HG02571 (cell line): ENCODE data around the gene GABRD.
"Not testable (repeated sequence)": the region's sequence is repeated elsewhere in the genome, so short reads cannot be mapped to it uniquely, and the experiment has no call there.

Source experiments
- ATAC-seq: cut with Tn5 transposase; IDR thresholded peaks from one replicate; pipeline ENCODE4 v1.9.1; 2021; ENCODE audit warnings: mild to moderate bottlenecking, moderate library complexity; ENCODE audit not compliant: unreplicated experiment

GABRD gene, protein sequence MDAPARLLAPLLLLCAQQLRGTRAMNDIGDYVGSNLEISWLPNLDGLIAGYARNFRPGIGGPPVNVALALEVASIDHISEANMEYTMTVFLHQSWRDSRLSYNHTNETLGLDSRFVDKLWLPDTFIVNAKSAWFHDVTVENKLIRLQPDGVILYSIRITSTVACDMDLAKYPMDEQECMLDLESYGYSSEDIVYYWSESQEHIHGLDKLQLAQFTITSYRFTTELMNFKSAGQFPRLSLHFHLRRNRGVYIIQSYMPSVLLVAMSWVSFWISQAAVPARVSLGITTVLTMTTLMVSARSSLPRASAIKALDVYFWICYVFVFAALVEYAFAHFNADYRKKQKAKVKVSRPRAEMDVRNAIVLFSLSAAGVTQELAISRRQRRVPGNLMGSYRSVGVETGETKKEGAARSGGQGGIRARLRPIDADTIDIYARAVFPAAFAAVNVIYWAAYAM

DNA sequence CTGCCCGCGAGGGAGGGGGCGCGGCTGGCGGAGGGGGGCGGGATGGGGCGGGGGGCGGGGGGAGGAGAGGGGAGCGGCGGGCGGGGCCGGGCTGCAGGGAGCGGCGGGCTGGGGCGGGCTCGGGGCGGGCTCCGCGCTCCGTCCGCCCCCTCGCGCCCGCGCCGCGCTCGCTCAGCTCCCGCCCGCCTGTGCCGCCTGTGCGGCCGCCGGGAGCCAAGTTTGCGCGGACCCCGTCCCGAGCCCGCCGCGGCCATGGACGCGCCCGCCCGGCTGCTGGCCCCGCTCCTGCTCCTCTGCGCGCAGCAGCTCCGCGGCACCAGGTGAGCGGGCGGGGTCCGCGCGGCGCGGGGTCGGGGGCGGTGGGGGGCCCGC, at the start of gene GABRD:
TSS of gene GABRD (plus strand) at position 174 of the 372 bp plus-strand sequence. CDS start at position 253, 79 bp downstream.
- ATAC-seq: no peak

DNA sequence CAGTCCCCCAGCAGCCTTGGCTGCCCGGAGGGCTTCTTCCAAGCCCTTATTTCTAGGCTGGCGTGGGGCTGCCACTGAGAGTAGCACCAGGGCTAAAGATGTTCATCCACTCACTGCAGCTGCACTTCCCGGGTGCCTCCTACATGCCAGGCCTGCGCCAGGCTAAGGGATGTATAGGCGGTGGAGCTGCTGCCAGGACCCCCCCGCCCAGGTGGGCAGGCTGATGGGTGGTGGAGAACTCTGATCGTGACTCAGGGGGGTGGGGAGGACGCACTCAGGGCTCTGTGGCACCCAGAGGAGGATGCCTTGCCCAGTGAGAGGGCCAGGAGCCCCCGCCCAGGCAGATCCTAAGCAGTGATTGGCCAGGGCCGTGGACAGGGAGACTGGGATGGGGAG, 49.6 kb upstream of the GABRD start:
- ATAC-seq: no peak

DNA sequence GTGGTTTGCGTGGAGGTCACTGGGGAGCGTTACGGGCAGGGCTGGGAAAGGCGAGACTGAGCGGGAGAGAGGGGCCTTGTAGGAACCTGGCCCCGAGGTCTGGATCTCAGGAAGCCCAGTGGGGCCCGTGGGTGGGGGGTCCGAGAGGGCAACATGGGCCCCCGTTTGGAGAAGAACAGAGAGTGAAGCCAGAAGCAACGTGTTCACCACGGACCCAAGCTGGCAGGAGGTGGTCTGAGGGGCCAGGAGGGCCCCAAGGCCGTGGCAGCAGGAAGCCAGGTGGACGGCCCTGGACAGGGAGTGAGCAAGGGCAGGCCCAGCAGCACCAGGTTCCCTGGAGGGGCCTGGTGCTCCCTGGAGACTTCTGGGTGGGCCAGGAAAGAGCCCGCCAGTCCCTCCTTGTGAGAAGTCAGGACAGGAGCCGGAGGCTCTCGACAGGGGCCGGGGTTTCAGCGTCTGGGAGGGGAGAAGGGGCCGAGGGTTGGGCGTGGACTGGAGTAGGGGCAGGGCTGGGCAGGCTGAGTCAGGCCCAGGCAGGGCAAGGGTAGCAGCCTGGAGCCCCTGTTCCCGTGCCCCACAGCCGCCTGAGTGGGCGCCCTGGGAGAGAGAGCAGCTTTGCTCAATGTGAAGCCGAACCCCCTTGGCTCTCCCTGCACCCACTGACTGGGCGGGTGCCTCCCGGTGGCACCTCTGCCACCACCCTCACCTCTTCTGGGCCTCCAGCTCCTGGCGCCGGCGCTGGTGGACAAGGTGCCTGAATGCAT, 49.0 kb upstream of the GABRD start:
- no peak for ATAC-seq

- ATAC-seq: no peak
Measured at GRCh38 chr1:1971017-1971416, 48.1 kb upstream of the GABRD start.

DNA sequence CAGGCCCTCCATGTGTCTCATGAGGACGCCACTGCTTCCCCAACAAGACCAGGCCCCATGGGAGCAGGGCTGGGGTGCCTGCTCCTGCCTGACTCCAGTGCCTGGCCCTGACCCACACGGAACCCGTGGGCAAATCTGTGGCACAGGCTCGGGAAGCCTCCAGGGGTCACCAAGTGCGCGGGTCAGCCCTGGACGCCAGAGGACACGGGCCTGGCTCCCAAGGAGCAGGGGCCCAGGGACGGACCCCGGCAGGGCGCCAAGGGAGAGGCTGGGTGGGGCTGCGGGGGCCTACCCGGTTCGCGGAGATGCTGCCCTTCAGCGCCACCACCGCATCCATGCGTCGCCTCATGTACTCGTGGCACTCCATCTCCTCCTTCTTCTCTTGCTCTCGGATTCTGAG, 47.5 kb upstream of the GABRD start:
- ATAC-seq: no peak

DNA sequence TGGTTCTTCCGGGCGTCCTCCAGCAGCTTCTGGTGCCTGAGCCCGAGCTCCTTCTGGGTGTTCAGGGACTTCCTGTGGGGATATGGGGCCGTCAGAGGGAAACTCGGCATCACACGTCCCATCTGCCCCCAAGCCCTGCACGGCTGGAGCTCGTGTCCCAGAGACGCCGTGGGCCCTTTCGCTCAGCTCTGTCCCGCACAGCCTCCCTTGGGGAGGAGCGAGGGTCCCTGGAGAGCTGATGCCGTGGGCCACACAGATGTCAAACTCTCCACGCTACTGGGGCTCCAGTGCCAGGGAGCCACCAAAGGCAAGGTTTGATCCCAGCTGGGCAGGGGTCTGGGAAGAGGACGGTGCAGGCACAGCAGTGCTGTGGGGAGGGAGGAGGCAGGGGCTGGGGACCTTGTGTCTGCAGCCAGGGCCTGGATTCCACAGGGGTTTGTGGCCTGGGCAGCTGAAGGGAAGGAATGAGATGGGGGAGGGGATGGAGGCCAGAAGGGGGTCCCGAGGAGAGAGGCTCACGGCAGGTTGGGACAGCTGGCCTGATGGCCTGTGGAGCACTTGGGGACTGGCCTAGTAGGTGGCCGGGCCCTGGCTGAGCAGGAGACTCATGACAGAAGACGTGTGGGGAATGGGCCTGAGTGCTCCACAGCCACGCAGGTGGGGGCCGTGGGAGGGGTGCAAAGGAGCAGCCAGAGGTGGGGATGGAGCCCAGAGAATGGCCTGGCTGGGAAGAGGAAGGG, 46.0 kb upstream of the GABRD start:
- no peak for ATAC-seq

DNA sequence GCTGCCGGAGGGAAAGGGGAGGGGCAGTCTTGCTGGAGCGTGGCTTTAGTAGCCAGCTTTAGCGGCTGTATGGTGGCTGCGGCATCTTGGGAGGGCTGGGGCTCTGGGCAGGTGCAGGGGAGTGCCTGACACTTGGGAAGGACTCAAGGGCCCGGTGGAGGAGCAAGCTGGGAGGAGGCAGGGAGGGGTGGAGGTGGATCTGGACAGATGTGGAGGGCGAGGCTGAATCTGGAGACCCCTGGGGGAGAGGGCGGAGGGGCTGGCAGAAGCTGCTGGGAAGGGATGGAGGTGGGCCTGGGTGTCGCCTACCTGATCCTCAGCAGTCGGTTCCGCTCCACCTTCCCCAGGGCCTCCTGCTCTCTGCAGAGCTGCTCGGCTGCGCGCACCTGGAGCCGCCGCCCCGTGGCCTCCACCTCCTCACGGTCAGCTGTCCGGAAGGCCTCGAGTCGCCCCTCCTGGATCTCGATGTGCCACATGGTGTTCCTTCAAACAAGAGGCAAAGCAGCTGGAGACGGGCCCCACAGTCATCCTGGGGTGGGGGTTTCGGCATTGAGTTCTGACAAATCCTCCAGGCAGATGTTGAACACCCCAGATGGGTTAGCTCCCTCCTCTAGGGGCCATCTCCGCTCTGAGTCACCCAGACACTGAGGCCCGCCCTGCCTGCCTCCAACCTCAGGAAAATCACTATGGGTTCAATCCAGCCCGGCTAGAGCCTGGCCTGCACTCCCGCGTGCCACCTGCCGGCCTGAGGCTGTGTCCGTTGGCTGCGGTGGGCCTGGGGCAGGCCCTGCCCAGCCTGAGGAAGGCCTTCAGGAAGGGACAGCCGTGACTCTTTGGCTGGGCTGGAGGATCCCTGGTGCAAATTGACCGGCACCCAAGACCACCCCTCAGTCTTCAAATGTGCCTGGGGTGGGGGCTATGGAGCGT, 45.2 kb upstream of the GABRD start:
- ATAC-seq: no peak

DNA sequence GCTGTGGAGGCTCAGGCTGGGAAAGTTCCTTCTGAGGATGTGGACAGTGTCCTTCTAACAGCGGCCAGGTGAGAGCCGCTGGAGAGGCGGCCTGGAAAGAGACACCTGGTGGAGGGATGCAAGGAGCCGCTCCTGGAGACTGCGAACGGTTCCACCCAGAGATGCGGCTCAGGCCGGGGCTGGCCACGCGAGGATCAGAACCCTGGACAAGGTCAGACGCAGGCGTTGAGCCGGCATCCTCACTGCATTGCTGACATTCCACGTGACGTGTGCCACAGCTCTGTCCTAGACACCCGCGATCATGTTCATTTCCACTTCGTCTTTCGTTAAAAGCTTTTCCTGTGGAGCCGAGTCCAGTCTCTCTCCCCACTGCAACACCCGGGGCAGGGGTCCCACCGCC, 44.3 kb upstream of the GABRD start:
- no peak for ATAC-seq

DNA sequence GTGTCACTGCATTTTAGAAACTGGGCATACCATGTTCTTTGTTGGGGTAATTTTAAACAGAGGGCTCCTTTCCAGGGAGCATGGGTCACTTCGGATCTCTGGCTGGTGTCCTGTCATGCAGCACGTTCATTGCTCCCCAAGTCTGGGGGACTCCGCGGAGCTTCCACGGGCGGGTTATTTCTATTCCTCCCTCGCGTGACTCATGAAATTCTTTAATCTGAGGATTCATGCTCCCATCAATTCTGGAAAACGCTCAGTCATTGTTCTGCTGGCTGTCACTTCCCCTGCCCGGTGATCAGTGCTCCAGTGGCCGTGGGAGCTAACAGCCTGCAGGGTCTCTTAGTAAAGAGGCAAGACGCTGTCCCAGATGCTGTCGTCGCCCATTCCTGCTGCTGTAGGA, 43.6 kb upstream of the GABRD start:
- no peak for ATAC-seq

DNA sequence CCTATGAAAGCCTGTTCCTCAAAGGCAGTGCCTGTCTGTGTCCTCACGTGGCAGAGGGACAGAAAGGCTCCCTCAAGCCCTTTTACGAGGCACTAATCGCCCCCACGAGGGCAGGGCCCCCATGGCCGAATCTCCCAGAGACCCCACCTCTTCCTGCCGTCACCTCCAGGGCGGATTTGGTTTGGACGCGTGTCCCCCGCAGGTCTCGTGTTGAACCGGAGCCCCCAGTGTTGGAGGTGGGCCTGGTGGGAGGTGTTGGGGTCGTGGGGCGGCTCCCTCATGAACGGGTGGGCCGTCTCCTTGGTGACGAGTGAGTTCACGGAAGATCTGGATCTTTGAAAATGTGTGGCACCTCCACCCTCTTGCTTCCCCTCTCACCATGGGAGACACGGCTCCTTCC, 43.1 kb upstream of the GABRD start:
- ATAC-seq: no peak

GRCh38 chr1:1978108-1978507, 41.0 kb upstream of the GABRD start:
- ATAC-seq: no peak

DNA sequence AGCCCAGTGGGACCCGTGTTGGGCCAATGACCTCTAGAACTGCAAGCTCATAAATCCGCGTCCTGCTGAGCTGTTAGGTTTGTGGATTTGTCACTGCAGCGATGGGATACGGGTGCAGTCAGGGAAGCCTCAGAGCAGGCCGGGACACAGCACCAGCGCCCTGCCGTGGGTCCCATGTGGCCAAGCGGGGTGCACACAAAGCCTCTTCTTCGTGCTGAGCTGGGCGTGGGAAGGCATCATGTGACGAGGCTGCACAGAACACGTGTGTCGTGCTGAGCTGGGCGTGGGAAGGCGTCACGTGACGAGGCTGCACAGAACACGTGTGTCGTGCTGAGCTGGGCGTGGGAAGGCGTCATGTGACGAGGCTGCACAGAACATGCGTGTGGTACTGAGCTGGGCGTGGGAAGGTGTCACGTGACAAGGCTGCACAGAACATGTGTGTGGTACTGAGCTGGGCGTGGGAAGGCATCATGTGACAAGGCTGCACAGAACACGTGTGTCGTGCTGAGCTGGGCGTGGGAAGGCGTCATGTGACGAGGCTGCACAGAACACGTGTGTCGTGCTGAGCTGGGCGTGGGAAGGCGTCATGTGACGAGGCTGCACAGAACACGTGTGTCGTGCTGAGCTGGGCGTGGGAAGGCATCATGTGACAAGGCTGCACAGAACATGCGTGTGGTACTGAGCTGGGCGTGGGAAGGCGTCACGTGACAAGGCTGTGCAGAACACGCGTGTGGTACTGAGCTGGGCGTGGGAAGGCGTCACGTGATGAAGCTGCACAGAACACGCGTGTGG, 40.3 kb upstream of the GABRD start:
- not testable (repeated sequence) for ATAC-seq

DNA sequence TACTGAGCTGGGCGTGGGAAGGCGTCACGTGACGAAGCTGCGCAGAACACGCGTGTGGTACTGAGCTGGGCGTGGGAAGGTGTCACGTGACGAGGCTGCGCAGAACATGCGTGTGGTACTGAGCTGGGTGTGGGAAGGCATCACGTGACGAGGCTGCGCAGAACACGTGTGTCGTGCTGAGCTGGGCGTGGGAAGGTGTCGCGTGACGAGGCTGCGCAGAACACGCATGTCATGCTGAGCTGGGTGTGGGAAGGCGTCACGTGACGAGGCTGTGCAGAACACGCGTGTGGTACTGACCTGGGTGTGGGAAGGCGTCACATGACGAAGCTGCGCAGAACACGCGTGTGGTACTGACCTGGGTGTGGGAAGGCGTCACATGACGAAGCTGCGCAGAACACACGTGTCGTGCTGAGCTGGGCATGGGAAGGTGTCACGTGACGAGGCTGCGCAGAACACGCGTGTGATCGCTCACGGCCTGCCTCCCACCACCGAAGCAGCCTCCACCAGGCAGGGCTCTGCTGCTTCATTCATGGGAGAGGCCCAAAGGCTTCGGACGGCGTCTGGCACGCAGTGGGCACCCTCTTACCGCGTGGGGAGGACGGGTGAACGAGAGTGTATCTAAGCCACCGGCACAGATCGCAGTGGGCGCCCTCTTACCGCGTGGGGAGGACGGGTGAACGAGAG, 39.5 kb upstream of the GABRD start:
- ATAC-seq: no peak

DNA sequence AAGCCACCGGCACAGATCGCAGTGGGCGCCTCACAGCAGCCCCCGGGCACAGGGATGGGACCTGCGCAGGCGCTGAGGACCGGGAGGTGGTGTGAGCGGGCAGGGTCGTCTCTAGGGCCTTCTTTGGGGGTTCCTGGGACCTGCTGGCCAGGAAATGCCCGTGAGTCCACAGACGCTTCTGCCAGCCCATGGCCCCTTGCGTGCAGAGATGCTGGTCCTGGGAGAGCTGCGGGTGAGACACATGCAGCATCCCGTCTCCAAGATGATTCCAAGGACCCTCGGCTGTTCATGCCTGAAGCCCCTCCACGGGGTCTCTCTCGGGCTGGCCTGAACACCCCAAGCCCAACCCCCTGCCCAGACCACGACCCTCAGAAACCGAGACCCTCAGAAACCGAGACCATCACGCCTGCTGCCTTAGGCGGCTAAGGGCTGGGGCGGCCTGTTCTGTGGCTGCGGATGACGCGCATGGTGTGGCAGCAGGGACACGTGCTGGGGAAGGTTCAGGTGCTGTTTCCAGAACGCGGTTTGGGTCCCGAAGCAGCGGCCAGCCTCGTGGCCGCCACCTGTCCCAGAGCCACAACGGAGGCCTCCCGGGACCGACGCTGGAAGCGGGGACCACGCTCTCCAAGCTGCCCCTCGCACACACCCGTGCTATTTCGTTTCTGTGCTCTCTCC, 38.5 kb upstream of the GABRD start:
- ATAC-seq: no peak

DNA sequence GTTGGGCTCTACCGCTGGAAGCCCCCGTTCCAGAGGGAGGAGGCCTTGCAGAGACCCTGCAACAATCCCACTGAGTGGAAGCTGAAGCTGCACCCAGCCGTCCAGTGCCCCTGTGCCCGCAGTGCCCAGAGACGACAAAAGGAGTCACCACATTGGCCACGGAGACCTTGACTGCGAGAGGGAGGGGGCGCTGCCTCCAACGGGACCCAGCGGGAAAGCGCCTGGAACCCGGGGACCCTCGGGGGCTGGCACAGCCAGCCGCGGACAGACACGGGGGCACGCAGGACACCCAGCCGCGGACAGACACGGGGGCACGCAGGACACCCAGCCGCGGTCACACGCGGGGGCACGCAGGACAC, 38.0 kb upstream of the GABRD start:
- no peak for ATAC-seq

DNA sequence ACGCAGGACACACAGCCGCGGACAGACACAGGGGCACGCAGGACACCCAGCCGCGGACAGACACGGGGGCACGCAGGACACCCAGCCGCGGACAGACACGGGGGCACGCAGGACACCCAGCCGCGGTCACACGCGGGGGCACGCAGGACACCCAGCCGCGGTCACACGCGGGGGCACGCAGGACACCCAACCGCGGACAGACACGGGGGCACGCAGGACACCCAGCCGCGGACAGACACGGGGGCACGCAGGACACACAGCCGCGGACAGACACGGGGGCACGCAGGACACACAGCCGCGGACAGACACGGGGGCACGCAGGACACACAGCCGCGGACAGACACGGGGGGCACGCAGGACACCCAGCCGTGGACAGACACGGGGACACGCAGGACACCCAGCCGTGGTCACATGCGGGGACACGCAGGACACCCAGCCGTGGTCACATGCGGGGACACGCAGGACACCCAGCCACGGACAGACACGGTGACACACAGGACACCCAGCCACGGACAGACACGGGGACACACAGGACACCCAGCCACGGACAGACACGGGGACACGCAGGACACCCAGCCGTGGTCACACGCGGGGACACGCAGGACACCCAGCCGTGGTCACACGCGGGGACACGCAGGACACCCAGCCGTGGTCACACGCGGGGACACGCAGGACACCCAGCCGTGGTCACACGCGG, 37.4 kb upstream of the GABRD start:
- not testable (repeated sequence) for ATAC-seq

DNA sequence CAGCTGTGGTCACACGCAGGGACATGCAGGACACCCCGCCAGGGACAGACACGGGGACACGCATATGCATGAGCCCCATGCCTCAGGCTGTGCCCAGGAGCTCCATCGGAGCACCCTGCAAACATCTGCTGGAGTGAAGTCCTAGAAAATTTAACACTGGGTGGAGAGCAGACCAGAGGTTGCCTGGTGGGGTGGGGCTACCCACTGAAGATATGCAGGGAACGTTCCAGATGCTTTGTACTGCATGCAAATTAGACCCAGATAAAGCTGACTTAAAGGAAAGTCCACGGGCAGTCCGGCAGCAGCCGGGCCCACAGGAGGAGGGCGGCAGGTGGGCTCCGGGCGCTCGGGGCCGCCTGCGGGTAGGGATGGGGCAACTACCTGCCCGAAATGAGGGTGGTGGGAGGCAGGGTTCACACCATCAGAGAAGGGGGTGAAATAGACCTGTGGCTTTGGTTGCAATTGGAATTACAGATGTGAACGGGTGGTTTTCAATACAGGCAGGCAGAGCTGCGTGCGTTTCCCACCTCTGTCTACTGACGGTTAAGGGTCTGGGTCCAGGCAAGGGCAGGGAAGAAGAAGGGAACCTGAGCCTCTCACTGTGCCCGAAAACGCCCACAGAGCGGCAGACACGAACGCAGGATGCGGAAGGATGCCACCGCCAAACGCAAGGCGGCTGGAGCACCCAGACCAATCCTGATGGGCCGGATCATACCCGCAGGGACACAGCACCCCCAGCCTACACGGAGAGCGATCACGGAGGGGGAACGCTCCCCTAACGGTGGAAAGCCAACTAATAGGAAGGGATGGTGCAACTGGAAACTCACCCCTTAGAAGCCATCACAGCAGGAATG, 36.5 kb upstream of the GABRD start:
- ATAC-seq: no peak
